Ovary (tissue), 9 donors: ENCODE results near the gene C1R. TPM values are rescaled to one million over a fixed set of nuclear protein-coding genes. Genes with fewer than 3 reads are reported as not detected.

Source experiments
- DNase-seq, 5 donors: peaks; one replicate each; pipeline ENCODE4 v3.0.0-alpha.2; 2019 to 2020
- H3K27ac ChIP-seq, 2 donors: fragments of 200-600 bp; one replicate each; pipeline versions ENCODE4 v1.5.1 to v1.8.0; 2019 to 2022
- H3K27me3 ChIP-seq: fragments of 200-600 bp; one replicate; pipeline ENCODE4 v1.8.0; 2022
- H3K36me3 ChIP-seq: fragments of 200-600 bp; sonication (generic); one replicate; pipeline ENCODE4 v1.5.1; 2019
- H3K4me1 ChIP-seq: one replicate; pipeline ENCODE4 v1.8.1; 2013; ENCODE audit warnings: mild to moderate bottlenecking, moderate library complexity; ENCODE audit not compliant: insufficient read depth
- H3K4me3 ChIP-seq: fragments of 200-600 bp; sonication (generic); one replicate; pipeline ENCODE4 v1.5.1; 2017
- H3K9me3 ChIP-seq, 2 donors: fragments of 200-600 bp in 1 of 2; sonication (generic) in 1 of 2; one replicate each; pipeline versions ENCODE4 v1.5.1 to v1.8.1; 2013 to 2019; ENCODE audit warnings: mild to moderate bottlenecking in 1 of 2, moderate library complexity in 1 of 2
- EP300 ChIP-seq: sonication (generic); formaldehyde crosslinking; IDR thresholded peaks from one replicate; pipeline ENCODE4 v1.6.1; 2017; ENCODE audit warnings: antibody characterized with exemption
- POLR2A ChIP-seq: fragments of 450-650 bp; IDR thresholded peaks from one replicate; pipeline ENCODE4 v1.6.1; 2017; ENCODE audit warnings: antibody characterized with exemption, mild to moderate bottlenecking, moderate library complexity
- WGBS, 3 donors: extraction: QIAGEN DNeasy Blood & Tissue Kit in 1 of 3; methylation state at CpG; one replicate each; pipeline versions ENCODE4 v1.1.5 to v1.1.7; 2013 to 2017; 5-methylcytosine and 5-hydroxymethylcytosine counted together
- intact Hi-C, 4 donors: fragments of 100-400 bp; cut with DNase I; formaldehyde crosslinking; loops; one replicate each; pipeline versions ENCODE4 v1.11.0 to v1.15.1; 2022 to 2023
- polyA plus RNA-seq, 2 donors: library from polyadenylated mRNA; stranded (reverse); fragments of 200-250 nt in 1 of 2; fragments of 350-450 nt in 1 of 2; fragmentation: Illumina TruSeq in 1 of 2; extraction: RNeasy Lipid Tissue Mini Kit (QIAGEN cat#74804) in 1 of 2; gene quantifications; one replicate each; pipeline ENCODE4 v1.2.3, GENCODE V29; 2013 to 2014
- total RNA-seq, 7 donors: library from RNA; depleted of rRNA in 2 of 7; stranded (reverse); fragments of >200 nt in 2 of 7; fragmentation: NEBNext Ultra II Directional in 3 of 7; extraction: Animal tissue kit (Norgen Biotek cat#: 25700) in 3 of 7; gene quantifications; one replicate each; pipeline versions ENCODE4 v1.1.0 to v1.2.4, GENCODE V29; 2016 to 2023
- TF ChIP-seq, protein P1 (sequence below), 3 donors: fragments of 450-650 bp in 2 of 3; fragments of 200-600 bp in 1 of 3; IDR thresholded peaks; one replicate each; pipeline versions ENCODE4 v1.5.1 to v1.8.0; 2016 to 2022; ENCODE audit warnings: antibody characterized with exemption in 3 of 3, mild to moderate bottlenecking in 1 of 3
- donor health status: DM: no; HTN: no; CAD: no; lungs with moderate emphysema.
- donor health status: DM: no; HTN: no; CAD: no.
- donor health status: Bipolar disorder and iron deficiency.
- donor health status: DM: yes; HTN: yes; CAD: no.
- donor health status: DM: no; HTN: no; CAD: no.
- donor health status: DM: yes; HTN: yes; CAD: no.

The C1R gene
- total and polyA plus RNA-seq, 9 donors = 472 to 1,524 (median 796) TPM

DNA sequence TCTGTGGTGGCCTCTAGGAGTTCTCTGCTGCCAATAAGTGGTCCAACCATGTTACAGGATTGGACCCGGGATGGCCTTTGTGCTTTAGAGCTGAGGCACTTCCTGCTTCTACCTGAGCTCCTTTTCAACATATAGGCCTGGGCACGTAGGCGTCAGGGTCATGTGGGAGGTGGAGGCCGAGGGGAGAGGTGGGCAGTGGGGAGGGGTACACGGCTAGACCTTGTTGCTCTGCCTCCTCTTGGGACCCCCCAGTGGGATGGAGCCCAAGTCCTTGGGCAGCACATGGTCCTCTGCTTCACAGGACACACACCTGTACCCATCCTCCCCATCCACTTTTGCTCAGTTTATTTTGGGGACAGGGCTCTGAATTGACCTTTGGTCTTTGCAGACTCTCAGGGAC is 29.1 kb upstream of the C1R start:
- TF ChIP-seq EP300 = no peak
- no peak for TF ChIP-seq POLR2A
- TF ChIP-seq, protein P1, sequence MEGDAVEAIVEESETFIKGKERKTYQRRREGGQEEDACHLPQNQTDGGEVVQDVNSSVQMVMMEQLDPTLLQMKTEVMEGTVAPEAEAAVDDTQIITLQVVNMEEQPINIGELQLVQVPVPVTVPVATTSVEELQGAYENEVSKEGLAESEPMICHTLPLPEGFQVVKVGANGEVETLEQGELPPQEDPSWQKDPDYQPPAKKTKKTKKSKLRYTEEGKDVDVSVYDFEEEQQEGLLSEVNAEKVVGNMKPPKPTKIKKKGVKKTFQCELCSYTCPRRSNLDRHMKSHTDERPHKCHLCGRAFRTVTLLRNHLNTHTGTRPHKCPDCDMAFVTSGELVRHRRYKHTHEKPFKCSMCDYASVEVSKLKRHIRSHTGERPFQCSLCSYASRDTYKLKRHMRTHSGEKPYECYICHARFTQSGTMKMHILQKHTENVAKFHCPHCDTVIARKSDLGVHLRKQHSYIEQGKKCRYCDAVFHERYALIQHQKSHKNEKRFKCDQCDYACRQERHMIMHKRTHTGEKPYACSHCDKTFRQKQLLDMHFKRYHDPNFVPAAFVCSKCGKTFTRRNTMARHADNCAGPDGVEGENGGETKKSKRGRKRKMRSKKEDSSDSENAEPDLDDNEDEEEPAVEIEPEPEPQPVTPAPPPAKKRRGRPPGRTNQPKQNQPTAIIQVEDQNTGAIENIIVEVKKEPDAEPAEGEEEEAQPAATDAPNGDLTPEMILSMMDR (IDR thresholded peaks at IDR 0.05) = no peak
- DNase-seq = peak in 1 of 5 donors; percentile 33

DNA sequence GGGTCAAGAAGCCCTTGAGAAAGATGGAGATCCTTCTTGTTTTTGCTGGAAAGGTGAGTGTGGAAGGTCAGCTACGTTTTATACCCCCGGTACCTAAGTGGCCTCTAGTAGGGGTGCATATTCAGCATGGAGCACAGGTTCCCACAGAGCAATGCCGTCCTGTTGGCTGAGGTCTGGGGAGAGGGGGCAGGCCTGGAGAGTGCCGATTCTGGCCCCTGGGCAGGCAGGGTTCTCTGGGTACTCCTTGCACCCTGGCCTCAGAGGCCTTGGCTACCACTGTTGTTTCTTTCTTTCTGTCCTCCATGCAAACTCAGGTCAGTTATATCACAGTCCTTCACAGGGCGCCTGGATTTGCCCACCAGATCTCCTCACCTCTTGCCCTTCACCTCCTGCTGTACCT is 27.9 kb upstream of the C1R start:
- 81 to 92% (median 84%) methylated on average over 5 of the region's 5 CpGs for WGBS, 3 donors
- Histone ChIP-seq H3K27ac (no peak overlapping the region), H3K9me3 (no peaks in the 10 kb centered on the region), H3K4me1 (peaks cover 18% of the 10 kb centered on the region), H3K27me3 (no peaks in the 10 kb centered on the region), H3K4me3 (no peak overlapping the region), H3K36me3 (no peaks in the 10 kb centered on the region)
- intact Hi-C loops = no loop called here
- peak in 1 of 5 donors; percentile 15 for DNase-seq
- no peak for TF ChIP-seq POLR2A

More for the DNA sequence above, 29.1 kb upstream of the C1R start:
- Histone ChIP-seq H3K4me1 (peaks cover 18% of the 10 kb centered on the region), H3K27me3 (no peaks in the 10 kb centered on the region), H3K9me3 (no peaks in the 10 kb centered on the region), H3K36me3 (no peaks in the 10 kb centered on the region), H3K27ac (no peak overlapping the region), H3K4me3 (no peak overlapping the region)
- WGBS, 3 donors = 77 to 91% (median 79%) methylated on average over 5 of the region's 5 CpGs
- intact Hi-C loops = no loop called here

DNA sequence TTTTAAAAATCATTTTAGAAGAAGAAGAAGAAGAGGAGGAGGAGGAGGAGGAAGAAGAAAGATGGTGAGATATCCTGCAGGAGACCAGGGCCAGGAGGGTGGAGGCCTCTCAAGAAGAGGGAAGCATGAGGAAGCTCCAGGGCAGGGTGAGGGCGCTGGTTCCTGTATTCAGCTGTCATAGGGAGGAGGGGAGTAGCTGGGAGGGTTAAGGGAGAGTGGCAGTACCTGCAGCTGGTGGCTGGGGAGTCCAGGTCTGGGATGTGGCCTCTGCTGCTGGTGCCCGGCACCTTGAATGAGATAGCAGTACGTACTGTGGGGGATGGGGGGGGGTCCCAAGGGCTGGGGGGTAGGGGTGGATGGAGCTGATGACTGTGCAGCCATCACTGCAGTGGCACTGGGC is 26.6 kb upstream of the C1R start:
- TF ChIP-seq EP300 (no peak), POLR2A (no peak)
- TF ChIP-seq, protein P1 (IDR thresholded peaks at IDR 0.05) = no peak
- H3K36me3 ChIP-seq = no peaks in the 10 kb centered on the region
- peaks cover 18% of the 10 kb centered on the region for H3K4me1 ChIP-seq
- no peaks in the 10 kb centered on the region for H3K27me3 ChIP-seq
- no peak overlapping the region for H3K27ac ChIP-seq
- intact Hi-C loops = no loop called here
- no peak overlapping the region for H3K4me3 ChIP-seq
- peak in 1 of 5 donors; percentile 21 for DNase-seq
- WGBS, 3 donors = 80 to 90% (median 89%) methylated on average over 2 to 3 of the region's 3 CpGs
- no peaks in the 10 kb centered on the region for H3K9me3 ChIP-seq

DNA sequence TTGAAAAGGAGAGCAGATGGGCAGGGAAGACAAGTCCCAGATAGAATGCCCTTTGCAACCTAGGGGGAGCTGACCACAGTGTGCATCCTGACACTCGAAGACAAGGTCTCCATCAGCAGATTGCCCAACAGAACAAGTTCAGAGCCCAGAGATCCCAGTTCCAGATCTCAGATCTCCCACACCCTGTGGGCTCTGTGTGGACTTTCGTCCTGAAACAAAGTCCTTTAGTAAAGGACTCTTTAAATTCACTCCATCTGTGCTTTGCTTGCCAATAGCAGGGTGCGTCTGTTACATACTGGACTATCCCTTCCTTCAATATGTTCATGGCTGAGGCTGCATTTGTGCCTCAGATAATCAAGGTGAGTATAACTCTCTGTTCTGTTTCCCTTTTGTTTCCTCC is 25.4 kb upstream of the C1R start:
- H3K36me3 ChIP-seq = no peaks in the 10 kb centered on the region
- no peaks in the 10 kb centered on the region for H3K9me3 ChIP-seq
- no peak overlapping the region for H3K27ac ChIP-seq
- no peak for TF ChIP-seq POLR2A
- TF ChIP-seq, protein P1 (IDR thresholded peaks at IDR 0.05) = no peak
- no peak for TF ChIP-seq EP300
- intact Hi-C loops = no loop called here
- 86 to 95% (median 92%) methylated on average over 3 of the region's 3 CpGs for WGBS, 3 donors
- H3K4me1 ChIP-seq = peaks cover 8% of the 10 kb centered on the region
- peak in 1 of 5 donors; percentile 2 for DNase-seq
- H3K27me3 ChIP-seq = no peaks in the 10 kb centered on the region
- H3K4me3 ChIP-seq = no peak overlapping the region

DNA sequence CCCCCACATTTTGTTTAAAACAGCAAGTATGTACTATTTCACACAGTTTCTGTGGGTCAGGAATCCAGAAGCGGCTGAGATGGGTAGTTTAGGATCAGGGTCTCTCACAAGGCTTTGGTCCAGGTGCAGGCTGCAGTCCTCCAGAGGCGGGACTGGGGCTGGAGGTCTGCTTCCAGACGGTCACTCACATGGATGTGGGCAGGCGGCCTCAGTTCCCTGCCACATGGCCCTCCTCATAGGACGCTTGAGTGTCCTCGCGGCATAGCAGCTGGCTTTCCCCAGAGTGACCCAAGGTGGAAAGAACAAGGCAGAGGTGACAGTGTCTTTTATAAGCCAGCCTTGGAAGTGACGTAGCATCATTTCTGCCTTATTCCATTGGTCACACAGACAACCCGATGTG is 24.7 kb upstream of the C1R start:
- H3K4me1 ChIP-seq = peaks cover 2% of the 10 kb centered on the region
- no peaks in the 10 kb centered on the region for H3K36me3 ChIP-seq
- no peaks in the 10 kb centered on the region for H3K27me3 ChIP-seq
- DNase-seq = peak in 1 of 5 donors; percentile 30
- intact Hi-C loops = no loop called here
- TF ChIP-seq POLR2A = no peak
- TF ChIP-seq EP300 = no peak
- TF ChIP-seq, protein P1 (IDR thresholded peaks at IDR 0.05) = no peak
- 85 to 94% (median 88%) methylated on average over 9 of the region's 9 CpGs for WGBS, 3 donors
- no peak overlapping the region for H3K27ac ChIP-seq
- H3K9me3 ChIP-seq = no peaks in the 10 kb centered on the region
- H3K4me3 ChIP-seq = no peak overlapping the region
